Caco-2 (cell line): ENCODE results near the gene MLH3. TPM values are rescaled to one million over a fixed set of nuclear protein-coding genes. Genes with fewer than 3 reads are reported as not detected.

ENCODE experiments used
- BruUV-seq: library from RNA; stranded (reverse); fragments of 400-500 nt; replicated peaks from 2 replicates; lab custom pipeline; 2021; lab: Mats Ljungman, UMichigan
- CTCF ChIA-PET: fragments of 300-600 bp; sonication (Branson Sonifier 250); formaldehyde crosslinking; loops from one replicate; lab custom pipeline; 2022; ENCODE audit warnings: antibody characterized with exemption; lab: Charles Lee
- POLR2A ChIA-PET: fragments of 300-600 bp; sonication (Branson Sonifier 250); formaldehyde crosslinking; loops from one replicate; lab custom pipeline; 2022; ENCODE audit warnings: antibody characterized with exemption; lab: Charles Lee
- DNase-seq, 2 experiments: peaks; one replicate each; pipeline versions ENCODE4 v3.0.0 to v3.0.0-alpha.2; 2020 to 2022
- H3K27me3 ChIP-seq: replicated peaks from 2 replicates; pipeline ENCODE4 v1.6.0; 2011; ENCODE audit warnings: low read length; ENCODE audit not compliant: control insufficient read depth, insufficient read depth
- H3K36me3 ChIP-seq: 2 replicates; pipeline ENCODE4 v1.5.1; 2011; ENCODE audit warnings: low read length; ENCODE audit not compliant: control insufficient read depth, insufficient read depth
- H3K4me1 ChIP-seq: fragments of 250-450 bp; sonication (Bioruptor Pico); 2 replicates; pipeline ENCODE4 v1.5.1; 2020; ENCODE audit warnings: mild to moderate bottlenecking
- H3K4me3 ChIP-seq: 2 replicates; pipeline ENCODE4 v1.5.1; 2011; ENCODE audit warnings: low read depth, mild to moderate bottlenecking, control low read depth, low read length
- H3K9me3 ChIP-seq: fragments of 250-450 bp; sonication (Bioruptor Pico); 2 replicates; pipeline ENCODE4 v1.5.1; 2020; ENCODE audit warnings: mild to moderate bottlenecking, moderate library complexity
- H3K27ac Mint-ChIP-seq: one replicate; pipeline ENCODE4 v1.8.0; 2022; ENCODE audit warnings: mixed read lengths; ENCODE audit not compliant: unreplicated experiment
- H3K27me3 Mint-ChIP-seq: one replicate; pipeline ENCODE4 v1.8.0; 2022; ENCODE audit warnings: mixed read lengths; ENCODE audit not compliant: insufficient read depth, unreplicated experiment
- H3K36me3 Mint-ChIP-seq: one replicate; pipeline ENCODE4 v1.8.0; 2022; ENCODE audit warnings: mild to moderate bottlenecking, mixed read lengths; ENCODE audit not compliant: insufficient read depth, unreplicated experiment
- H3K4me1 Mint-ChIP-seq: one replicate; pipeline ENCODE4 v1.8.0; 2022; ENCODE audit warnings: low read depth, mixed read lengths; ENCODE audit not compliant: unreplicated experiment
- H3K4me3 Mint-ChIP-seq: one replicate; pipeline ENCODE4 v1.8.0; 2022; ENCODE audit warnings: mild to moderate bottlenecking, moderate library complexity, mixed read lengths; ENCODE audit not compliant: unreplicated experiment
- H3K9me3 Mint-ChIP-seq: one replicate; pipeline ENCODE4 v1.8.0; 2022; ENCODE audit warnings: mixed read lengths; ENCODE audit not compliant: unreplicated experiment
- CTCF ChIP-seq, 2 experiments: fragments of 200-600 bp in 1 of 2; IDR thresholded peaks; 1 replicate in 1 of 2; 2 replicates in 1 of 2; pipeline versions ENCODE4 v1.5.1 to v1.8.0; 2011 to 2022; ENCODE audit warnings: antibody characterized with exemption in 1 of 2, control low read depth in 1 of 2, inconsistent platforms in 1 of 2, low read depth in 1 of 2, low read length in 1 of 2, mild to moderate bottlenecking in 1 of 2, moderate library complexity in 1 of 2; ENCODE audit not compliant: insufficient read depth in 1 of 2, severe bottlenecking in 1 of 2, unreplicated experiment in 1 of 2
- intact Hi-C: fragments of 100-400 bp; cut with micrococcal nuclease; formaldehyde crosslinking; loops from one replicate; pipeline ENCODE4 v1.10.0; 2022; ENCODE audit not compliant: unreplicated experiment
- total RNA-seq: library from RNA; stranded (reverse); gene quantifications from 2 replicates; pipeline ENCODE4 v1.2.3, GENCODE V29; 2022

Gene MLH3
- total RNA-seq, 1 experiment from 2014 or later: 24.5 TPM

GRCh38 chr14:75083271-75083670, 32.0 kb upstream of the MLH3 start:
- ChIA-PET POLR2A (no interaction called here), CTCF (interaction anchor here (0.9 to 1.2 kb wide), 2 partner anchors 14 to 222 kb away, joined by 3 to 4 read pairs; partner anchors contain the start of gene ZC2HC1C)
- peaks cover 33% of the 10 kb centered on the region for H3K36me3 Mint-ChIP-seq
- Histone ChIP-seq H3K27me3 (no peaks in the 10 kb centered on the region), H3K9me3 (no peaks in the 10 kb centered on the region), H3K4me1 (no peaks in the 10 kb centered on the region), H3K4me3 (no peak overlapping the region), H3K36me3 (peaks cover 4% of the 10 kb centered on the region)
- H3K4me3 Mint-ChIP-seq: no peak overlapping the region
- H3K4me1 Mint-ChIP-seq: no peaks in the 10 kb centered on the region
- H3K9me3 Mint-ChIP-seq: no peaks in the 10 kb centered on the region
- BruUV-seq: no TSS peak
- intact Hi-C loops: no loop called here
- no peak overlapping the region for H3K27ac Mint-ChIP-seq
- H3K27me3 Mint-ChIP-seq: no peaks in the 10 kb centered on the region
- TF ChIP-seq CTCF (IDR thresholded peaks at IDR 0.05; ENCODE audit: insufficient read depth in 1 of 2, low read depth in 1 of 2, low read length in 1 of 2, severe bottlenecking in 1 of 2, unreplicated experiment in 1 of 2): no peak
- DNase-seq: no peak

GRCh38 chr14:75081660-75082229, 30.5 kb upstream of the MLH3 start:
- Histone ChIP-seq H3K9me3 (no peaks in the 10 kb centered on the region), H3K4me3 (no peak overlapping the region), H3K4me1 (no peaks in the 10 kb centered on the region), H3K27me3 (no peaks in the 10 kb centered on the region), H3K36me3 (no peaks in the 10 kb centered on the region; the same call in 1 of the 2 replicates)
- Mint-ChIP-seq H3K27ac (no peak overlapping the region), H3K9me3 (no peaks in the 10 kb centered on the region), H3K4me1 (no peaks in the 10 kb centered on the region), H3K27me3 (no peaks in the 10 kb centered on the region), H3K4me3 (no peak overlapping the region), H3K36me3 (peaks cover 18% of the 10 kb centered on the region)
- intact Hi-C loops: no loop called here
- BruUV-seq: no TSS peak
- no peak for TF ChIP-seq CTCF (IDR thresholded peaks at IDR 0.05; ENCODE audit: insufficient read depth in 1 of 2, low read depth in 1 of 2, low read length in 1 of 2, severe bottlenecking in 1 of 2, unreplicated experiment in 1 of 2)
- ChIA-PET CTCF (no interaction called here), POLR2A (interaction anchor here (0.6 kb wide), 1 partner anchor 59 kb away, joined by 3 read pairs; no protein-coding TSS in a partner anchor)
- DNase-seq: no peak

GRCh38 chr14:75079521-75079920, 28.3 kb upstream of the MLH3 start:
- no peaks in the 10 kb centered on the region; the same call in 1 of the 2 replicates for H3K36me3 ChIP-seq
- Mint-ChIP-seq H3K4me1 (no peaks in the 10 kb centered on the region), H3K36me3 (peaks cover 5% of the 10 kb centered on the region), H3K27ac (no peak overlapping the region), H3K9me3 (no peaks in the 10 kb centered on the region), H3K27me3 (no peaks in the 10 kb centered on the region), H3K4me3 (no peak overlapping the region)
- intact Hi-C loops: no loop called here
- H3K4me1 ChIP-seq: no peaks in the 10 kb centered on the region
- H3K9me3 ChIP-seq: no peaks in the 10 kb centered on the region
- no peaks in the 10 kb centered on the region for H3K27me3 ChIP-seq
- no TSS peak for BruUV-seq
- no peak overlapping the region for H3K4me3 ChIP-seq
- TF ChIP-seq CTCF (IDR thresholded peaks at IDR 0.05; ENCODE audit: insufficient read depth in 1 of 2, low read depth in 1 of 2, low read length in 1 of 2, severe bottlenecking in 1 of 2, unreplicated experiment in 1 of 2): no peak
- DNase-seq: no peak
- ChIA-PET POLR2A (interaction anchor here (0.6 kb wide), 1 partner anchor 12 kb away, joined by 13 read pairs; no protein-coding TSS in a partner anchor), CTCF (interaction anchor here (0.6 to 0.7 kb wide), 2 partner anchors 9 to 37 kb away, joined by 4 to 6 read pairs; no protein-coding TSS in a partner anchor)
